Measurements from ENCODE around the gene HSPE1. TPM values are rescaled to one million over a fixed set of nuclear protein-coding genes. Genes with fewer than 3 reads are reported as not detected.

HSPE1 gene
- total RNA-seq: 106 and 275 TPM in 2 replicates

DNA sequence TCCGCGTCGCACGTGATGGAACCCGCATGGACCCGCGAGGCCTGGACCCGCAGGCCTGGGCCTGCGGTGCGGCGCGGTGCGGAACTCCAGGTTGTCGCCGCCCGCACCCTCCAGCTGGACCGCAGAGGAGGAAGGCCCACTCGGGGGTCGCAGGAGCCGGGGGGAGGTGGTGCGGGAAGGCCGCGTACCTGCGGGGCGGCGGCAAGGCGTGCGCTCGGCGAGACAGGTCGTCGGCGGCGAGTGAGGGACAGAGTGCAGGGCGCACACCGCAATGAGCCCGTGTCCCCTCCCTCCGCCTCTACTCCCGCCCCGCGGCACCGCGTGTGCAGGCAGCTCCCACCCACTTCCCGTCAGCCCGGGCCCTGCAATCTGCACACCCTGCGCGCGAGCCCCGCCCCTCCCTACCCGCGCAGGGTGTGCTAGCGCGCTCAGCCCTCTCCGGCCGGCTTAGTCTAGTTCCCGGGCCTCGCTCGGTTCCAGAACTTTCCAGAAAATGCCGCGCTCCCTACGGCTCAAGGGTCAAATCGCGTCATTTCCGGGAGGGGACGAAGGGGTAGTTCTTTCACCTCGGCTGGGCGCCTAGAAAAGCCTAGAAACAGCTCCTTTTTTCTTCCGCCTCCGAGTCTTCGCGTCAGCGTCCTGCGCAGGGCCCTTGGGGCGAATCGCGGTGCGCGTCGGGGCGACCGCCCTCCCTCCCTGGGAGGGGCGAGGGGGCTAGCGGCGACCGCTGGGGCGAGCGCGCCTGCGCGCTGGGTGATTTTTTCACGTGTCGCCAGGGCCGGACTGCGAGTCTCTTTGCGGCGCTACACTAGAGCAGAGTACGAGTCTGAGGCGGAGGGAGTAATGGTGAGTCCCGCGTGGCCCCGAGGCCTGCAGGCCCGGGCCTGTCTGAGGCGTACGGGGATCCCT, at the start of gene HSPE1, which contains the start of gene HSPD1:
Gene HSPE1 (plus strand): TSS at position 786 of the 909 bp plus-strand sequence. CDS start 58 bp downstream, at position 844.
Gene HSPD1 (minus strand): TSS at position 247 of the 909 bp plus-strand sequence. CDS start 992 bp downstream, outside the sequence.

DNA sequence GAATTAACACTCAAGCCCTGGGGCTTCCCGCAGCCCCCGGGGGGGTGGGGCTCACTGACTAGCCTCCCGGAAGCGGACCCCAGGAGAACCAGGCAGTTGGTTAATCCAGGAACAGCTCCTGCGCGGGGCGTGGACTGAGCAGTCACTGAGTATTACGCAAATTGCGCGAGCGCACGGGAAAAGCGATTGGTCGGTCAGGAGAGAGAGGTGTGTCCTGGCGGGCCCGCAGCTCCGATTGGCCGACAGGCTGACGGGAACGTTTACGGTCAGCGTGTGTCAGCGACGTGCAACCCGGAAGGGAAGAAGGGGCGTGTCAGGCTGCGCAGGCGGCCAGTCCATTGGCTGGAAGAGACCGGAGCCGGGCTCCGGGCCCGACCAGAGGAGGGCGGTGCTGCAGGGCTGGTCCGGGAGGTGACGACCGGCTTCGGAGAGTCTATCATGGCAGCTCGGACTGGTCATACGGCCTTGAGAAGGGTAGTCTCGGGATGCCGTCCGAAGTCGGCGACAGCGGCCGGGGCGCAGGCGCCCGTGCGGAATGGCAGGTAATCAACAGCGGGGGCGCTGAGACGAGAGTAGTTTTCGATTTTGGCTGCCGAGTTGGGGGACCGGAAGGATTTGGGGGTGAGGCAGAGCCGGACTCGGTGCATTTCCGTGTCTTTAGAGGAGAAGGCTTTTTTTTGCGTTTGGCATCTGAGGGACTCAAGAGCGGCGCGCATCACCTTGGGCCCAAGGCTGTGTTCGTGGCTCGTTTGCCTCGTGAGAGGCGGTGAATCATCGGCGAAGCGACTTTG, 46.9 kb upstream of the HSPE1 start, which contains the start of gene COQ10B:
Gene COQ10B (plus strand): TSS at position 430 of the 791 bp plus-strand sequence. CDS start 9 bp downstream, at position 439.

DNA sequence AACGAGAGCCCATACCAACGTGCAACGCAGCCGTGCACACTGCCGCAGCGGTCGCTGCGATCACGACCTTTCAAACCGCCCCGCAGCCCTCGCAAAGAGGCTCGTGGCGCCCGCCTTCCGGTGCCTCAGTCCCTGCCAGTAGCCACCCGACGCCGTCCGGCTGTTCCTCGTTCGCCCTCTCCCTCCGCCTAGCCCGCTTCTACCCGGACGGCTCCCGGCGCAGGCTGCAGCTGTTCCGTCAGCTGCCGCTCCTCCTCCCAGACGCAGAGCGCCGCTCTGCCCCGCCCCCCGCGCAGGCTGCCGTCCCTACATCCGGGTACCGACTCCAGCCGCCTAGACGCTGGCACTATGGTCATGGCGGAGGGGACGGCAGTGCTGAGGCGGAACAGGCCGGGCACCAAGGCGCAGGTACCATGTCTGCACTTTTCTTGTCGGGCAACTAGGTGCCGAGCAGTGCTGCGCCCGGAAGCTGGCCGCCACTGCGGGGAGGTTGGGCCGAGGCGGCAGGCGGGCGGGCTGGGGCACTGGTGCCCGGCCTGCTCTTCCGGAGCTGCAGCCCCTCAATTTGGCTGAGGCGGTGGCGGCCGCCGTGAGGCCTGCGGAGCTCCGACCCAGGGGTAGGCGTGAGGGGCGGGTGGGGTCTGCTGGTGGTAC, 15.7 kb downstream of the HSPE1 start, which contains the start of gene MOB4:
Gene MOB4 (plus strand): TSS at position 328 of the 654 bp plus-strand sequence. CDS start 21 bp downstream, at position 349.

Other genes starting within 250 kb of the HSPE1 start
- gene ANKRD44, start 189.6 kb upstream of the HSPE1 start, total RNA-seq: 0.47 and 0.49 TPM in 2 replicates
- 70.1 and 83.6 TPM in 2 replicates for gene SF3B1, start 65.4 kb upstream of the HSPE1 start, total RNA-seq
- 19.7 and 24.4 TPM in 2 replicates for gene COQ10B, start 46.8 kb upstream of the HSPE1 start, total RNA-seq
- 200 and 364 TPM in 2 replicates for gene HSPD1, start 539 bp upstream of the HSPE1 start, total RNA-seq
- 24.5 and 28.6 TPM in 2 replicates for gene MOB4, start 15.7 kb downstream of the HSPE1 start, total RNA-seq
- gene RFTN2, start 175.2 kb downstream of the HSPE1 start, total RNA-seq: not detected in 2 replicates
- gene MARS2, start 205.0 kb downstream of the HSPE1 start, total RNA-seq: 9.2 and 11.4 TPM in 2 replicates

Data from hair follicular keratinocyte (primary cell).